SW480 (cell line): ENCODE data around the gene PLD6.

ENCODE experiments used
- DNase-seq: peaks from one replicate; pipeline ENCODE4 v3.0.0-alpha.2; 2016; ENCODE audit warnings: low spot score

PLD6 gene

DNA sequence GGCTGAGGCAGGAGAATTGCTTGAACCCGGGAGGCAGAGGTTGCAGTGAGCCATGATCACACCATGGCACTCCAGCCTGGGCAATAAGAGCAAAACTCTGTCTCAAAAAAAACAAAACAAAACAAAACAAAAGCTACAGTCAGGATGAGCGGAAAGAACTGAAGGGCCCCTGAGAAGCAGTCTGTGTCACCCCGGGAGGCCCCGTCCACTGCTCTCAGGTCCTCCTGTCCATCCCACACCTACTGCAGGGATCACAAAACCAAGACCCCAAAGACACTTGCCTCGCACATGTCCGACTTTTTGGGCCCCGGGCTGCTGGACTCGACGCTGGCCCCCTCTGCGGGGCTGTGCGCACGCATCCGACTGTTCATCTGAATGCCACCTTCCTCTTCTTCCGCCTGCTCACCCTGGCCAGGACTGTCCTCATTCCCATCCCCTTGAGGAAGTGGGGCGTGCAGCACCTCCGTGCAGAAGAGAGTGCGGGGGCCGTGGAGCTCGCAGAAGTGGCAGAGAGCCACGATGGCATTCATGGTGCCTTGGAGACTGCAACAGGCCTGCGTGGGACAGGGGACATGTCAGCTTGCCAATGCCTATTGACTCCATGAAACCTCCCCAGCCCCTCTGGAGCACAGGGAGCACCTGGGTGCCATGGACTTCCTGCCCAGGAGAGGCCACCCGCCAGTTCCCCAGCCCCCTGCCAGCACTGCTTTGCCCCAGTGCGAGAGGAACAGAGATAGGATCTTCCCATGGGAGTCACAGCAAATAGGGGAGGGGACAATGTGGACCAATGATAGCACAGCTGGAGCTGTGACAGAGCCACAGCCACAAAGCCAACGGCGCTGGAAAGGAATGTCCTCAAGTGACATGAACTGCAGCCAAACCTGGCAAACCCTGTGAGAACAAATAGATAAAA is 21.7 kb upstream of the PLD6 start:
- no peak for DNase-seq

DNA sequence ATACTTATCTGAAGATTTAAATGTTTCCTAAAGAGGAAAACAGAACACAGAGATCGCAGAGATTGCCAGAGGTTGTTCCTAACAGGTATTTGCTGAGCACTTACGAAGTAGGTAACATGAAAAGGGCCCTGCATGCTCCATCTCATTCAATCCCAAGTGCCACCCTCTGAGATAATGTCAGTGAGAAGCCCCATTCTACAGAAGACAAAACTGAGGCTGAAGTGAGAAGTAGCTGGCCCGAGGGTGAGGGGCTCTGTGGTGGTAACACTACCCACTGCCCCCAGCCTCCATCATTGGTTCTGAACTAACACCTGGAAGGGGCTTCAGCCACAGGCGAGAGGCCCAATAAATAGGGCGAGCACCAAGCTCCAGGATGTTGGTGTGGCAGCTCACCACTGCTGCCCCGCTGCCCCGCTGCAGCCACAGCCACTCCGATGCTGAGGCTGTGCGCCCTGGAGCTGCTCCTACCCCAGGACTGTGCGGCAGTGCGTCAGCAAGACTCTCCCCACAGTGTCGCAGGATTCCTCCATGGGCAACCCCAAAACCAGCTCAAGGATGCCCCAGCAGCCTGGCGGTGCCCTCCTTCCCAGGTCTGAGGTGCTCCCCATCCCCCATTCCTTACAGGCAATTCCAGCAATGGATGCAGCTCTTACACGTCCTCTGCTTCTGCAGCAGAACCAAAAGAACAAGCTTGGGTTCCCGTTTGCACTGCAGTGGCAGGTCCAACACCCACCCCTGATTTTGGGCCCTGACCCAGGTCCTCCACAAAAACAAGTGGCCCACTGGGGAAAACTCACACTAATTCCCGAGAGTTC is 20.5 kb upstream of the PLD6 start:
- no peak for DNase-seq

DNA sequence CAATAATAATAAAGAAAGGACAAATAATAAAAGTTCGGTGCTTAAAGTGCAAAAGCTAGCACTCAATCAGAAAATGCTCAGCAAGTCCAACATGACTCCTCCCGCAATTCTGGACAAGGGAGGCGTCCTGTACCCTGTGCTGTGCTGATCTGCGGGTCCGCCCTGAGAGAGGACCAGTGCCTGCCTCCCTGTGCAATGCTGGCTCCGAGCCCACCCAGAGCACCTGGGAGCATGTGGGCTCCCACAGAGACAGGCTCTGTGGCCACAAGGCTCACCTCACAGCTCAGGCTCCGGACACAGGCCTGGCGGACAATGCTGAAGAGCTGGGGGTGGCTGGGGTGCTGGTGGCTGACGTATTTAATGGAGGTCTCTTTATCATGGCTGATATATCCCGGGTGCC is 19.8 kb upstream of the PLD6 start:
- no peak for DNase-seq

DNA sequence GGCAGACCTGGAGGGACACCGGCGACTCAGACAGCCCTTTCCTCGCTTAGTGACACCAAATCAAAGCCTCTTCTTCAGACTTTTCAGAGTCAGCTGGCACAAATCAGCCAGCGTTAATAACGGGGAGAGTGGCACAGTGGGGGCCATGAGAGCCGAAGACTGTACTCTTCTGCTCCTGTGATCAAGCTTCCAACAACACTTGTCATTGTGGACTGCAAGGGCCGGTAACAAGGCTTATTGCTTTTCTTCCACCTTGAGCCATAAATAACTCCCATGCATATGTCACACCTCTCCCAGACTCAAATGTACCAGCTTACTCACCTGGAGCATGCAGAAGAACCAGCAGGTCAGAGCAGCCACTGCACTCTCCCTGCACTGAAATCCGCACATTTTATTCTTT is 18.0 kb upstream of the PLD6 start:
- no peak for DNase-seq

DNA sequence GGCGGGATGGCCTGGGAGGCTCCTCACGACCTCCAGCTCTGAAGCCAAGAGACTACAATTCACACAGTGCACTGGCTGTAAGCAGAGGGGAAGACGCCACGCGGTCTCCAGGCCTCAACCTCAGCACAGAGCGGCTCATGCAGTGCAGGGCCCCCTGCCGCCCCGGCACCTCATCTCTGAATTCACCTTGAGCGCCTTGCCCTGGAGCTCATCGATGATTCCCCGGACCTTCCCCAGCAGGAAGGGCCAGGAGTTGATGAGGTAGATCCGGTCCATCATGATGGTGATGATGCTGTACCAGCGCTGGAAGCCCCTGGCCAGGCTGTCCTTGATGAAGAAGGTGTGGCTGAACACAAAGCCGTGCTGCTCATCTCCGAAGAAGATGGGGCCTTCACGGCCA is 17.6 kb upstream of the PLD6 start:
- no peak for DNase-seq

DNA sequence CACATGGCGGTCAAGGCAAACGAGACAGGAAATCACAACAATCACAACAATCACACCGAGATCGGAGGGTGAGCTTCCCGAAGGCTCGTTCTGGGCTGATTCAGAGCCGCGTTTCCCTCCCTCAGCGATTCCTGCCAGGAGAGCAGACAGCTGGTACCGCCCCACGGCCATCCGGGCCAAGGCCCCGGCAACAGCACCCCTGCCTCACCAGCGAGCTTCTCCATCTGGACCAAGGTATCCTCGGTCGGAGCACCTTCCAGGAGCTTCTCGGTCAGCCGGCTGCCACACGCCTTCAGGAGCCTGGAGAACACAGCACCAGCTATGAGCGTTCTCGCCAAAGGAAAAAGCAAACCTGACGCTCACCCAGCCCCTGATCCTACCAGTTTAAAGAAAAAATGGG is 15.2 kb upstream of the PLD6 start:
- no peak for DNase-seq

DNA sequence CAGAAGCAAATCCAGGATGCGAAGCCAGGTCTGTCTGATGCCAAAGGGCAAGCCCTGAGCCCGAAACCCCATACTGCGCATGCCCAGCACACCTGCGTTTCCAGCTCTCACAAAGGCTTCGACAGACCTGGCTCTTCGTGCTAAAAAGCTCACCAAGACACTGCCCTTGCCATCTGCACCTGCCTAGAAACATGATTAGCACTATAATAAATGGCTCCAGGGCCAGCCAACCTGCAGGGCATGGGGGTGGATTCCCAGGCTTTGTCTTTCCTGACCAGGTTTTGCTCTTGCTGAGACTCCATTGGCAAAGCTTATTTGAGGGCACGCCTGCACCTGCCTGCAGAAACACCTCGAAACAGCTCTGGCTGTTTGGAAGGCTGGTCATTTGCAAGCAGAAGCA is 14.4 kb upstream of the PLD6 start:
- no peak for DNase-seq

DNA sequence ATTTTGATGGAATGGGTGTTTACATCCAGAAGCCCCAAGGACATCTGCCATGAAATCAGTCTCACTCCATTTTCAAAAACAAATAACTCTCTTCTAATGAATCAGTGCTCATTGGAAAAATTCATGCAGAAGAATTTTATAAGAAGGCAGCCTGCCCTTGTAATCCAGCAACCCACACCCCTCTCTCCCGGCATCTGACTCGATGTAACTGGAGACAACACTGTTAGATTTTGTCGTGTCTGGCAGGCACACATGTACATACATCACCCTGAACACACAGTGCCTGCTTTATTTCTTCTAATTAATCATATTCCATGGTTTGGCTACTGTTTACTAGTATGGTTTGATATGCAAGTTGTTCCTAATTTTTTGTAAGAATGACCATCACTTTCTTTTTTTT is 11.9 kb upstream of the PLD6 start:
- DNase-seq = no peak

DNA sequence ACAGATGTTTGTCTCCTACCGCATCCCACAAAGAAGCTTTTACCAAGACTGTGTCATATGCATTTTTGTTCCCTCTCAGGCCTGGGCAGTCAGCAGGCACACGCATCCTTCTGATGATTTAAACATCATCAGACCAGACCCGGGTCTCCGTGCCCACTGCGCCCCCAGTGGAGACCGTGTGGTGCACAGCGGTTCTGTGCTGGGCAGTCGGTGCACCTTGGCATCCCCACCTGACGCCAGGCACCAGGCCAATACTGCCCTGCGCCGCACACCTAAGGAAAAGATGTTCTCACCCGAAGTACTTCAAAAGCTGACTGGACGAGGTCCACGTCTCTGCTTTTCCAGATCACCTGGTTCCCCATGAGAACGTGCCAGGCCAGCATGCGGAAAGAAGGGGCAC is 10.6 kb upstream of the PLD6 start:
- no peak for DNase-seq

DNA sequence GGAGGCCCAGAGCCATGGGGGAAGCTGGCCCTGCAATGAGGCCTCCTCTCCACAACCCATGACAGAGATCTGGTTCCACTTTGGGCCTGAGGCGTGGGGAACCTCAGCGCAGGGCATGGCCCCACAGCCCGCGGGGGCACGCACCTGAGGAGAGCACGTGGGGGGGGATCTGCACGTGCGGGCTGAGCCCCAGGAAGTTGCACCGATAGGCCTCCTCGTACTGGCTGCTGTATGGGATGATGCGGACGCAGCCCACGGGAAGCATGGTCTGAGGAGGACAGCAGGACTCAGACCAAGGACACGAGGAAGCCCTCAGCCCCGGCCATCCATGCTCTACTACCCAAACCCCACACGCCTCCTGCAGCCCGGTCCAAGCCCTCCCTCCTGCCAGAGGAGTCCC is 10.1 kb upstream of the PLD6 start:
- no peak for DNase-seq

DNA sequence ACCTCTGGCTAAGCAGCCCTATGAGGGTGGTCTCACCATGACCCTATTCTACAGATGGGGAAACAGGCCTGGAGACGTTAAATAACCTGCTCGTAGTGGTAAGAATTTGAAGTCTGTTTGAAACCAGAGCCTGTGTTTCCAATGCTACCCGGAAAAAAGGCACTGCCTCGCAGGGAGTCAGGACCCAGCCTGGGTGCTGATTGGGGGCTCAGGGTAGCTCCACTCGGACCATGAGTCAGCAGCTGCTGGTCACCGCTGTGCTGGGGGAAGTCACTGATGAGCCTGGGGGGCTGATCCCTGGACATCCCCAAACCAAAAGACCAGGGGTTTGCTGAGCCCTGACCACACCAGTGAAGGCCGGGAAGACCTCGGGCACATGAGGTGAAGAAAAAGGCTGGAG is 9.4 kb upstream of the PLD6 start:
- DNase-seq = no peak

DNA sequence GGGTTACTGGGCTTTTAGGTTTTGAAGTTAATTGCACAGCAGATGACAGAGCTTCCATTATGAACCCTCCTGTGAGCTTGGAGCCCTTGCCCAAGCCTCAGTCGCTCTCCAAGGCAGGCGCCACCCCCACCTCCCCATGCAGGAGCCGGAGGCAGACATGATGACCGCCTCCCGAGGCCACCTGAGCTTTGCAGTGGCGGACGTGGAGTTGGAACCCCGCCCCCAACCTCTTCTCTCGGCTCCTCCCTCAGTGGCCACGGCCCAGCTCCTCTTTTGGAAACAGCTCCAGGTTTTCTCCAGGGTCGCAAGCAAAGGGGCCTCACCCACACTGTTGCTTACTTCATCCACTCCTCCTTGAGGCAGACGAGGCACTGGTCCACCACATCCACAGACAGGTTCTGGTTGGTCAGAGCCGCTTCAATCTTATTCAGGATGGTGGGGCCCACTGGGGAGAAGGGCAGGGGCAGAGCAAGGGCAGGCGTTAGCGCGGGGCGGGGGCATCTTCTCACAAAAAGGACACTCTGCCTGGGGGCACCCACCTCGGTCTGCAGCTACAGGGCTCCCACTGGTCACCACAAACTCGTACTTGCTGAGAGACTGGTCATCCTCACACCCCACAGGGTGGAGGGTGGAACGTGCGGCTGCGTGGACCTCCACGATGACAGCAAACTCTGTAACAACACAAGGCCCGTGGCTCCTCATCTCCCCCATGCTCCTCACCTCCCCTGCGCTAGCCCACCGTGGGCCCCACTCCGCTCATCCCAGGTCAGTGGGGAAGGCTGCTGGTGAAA is 8.7 kb upstream of the PLD6 start:
- no peak for DNase-seq

DNA sequence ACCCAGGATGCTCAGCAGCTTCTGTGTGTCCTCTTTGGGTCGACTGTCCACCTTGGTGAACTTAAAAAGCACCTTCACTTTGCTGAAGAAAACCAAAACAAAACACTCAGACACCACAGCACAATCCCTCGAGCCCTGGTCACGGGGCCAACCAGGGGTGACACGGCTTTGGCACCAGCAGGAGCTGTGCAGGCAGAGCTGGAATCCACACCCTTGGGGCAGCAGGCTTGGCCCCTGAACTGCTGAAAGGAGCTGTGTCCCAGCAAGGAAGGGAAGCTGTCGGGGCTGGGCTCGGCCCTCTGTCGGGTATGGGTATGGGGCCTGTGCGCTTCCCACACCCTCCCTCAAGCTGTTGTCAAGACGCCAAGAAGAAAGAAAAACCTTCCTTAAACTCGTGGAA is 7.6 kb upstream of the PLD6 start:
- DNase-seq = no peak

DNA sequence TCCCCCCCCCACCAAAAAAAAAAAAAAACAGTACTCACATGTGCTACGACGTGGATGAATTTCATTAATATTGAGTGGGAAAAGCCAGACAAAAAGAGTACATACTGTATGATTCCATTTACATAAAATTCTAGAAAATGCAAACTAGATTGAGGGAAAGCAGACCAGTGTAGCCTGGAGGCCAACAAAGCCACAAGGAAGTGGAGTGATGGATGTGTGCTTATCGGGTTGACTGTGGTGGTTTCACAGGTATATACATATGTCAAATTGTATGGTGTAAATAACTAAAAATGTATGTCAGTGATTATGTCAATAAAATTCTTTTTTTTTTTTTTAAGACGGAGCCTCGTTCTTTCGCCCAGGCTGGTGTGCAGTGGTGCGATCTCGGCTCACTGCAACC is 1.9 kb upstream of the PLD6 start:
- DNase-seq = no peak

DNA sequence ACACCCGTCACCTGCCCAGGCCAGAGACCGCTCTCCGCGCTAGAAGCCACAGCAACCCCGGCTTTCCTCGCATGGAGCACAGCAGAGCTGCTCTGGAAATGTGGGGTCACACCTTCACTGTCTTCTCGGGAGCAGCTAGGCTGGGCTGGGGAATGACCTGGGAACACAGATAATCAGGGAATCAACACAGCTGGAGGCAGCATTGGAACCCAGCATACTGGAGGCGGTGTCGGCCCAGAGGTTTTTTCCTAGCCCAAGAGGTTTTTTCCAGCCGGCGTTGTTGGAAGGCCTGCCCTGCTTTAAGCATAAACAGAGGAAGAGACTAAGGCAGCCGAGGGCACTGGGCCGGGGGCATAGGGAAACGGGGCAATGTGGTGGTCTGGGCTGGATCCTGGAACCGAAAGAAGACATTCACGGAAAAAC is 791 bp upstream of the PLD6 start:
- DNase-seq = no peak

DNA sequence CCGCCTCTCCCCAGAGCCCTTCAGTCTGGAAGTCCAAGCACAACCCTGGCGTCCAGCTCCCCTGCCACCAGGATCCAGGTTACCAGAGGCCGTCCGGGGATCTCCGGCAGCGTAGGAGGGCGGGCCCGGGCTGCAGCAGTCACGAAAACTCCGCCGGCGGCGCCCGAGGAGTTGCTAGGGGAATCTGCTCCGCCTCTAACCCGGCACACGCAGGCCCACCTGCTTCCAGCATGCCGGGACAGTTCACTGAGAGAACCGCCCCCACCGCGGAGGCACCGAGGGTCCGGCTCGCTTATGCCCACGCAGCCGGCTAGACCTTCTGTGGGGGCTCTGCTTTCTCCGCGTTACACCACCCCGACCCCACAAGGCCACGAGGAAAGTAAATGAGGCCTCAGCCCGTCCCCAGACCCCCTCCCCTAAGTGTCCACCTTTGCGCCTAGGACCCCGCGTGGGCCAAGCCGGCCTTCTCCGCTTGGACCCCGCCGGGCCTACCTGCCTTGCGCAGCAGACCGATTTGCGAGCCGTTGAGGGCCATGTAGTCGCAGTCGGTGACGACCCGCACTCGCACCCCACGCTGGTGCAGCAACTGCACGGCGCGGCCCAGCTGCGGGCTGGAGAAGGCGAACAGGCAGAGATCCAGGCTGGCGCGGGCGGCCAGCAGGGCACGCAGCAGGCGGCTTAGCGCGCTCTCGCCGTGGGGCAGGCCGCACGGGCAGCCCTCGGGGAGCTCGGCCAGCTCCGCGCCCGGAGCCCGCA is 587 bp downstream of the PLD6 start:
- DNase-seq = peak; percentile 69

DNA sequence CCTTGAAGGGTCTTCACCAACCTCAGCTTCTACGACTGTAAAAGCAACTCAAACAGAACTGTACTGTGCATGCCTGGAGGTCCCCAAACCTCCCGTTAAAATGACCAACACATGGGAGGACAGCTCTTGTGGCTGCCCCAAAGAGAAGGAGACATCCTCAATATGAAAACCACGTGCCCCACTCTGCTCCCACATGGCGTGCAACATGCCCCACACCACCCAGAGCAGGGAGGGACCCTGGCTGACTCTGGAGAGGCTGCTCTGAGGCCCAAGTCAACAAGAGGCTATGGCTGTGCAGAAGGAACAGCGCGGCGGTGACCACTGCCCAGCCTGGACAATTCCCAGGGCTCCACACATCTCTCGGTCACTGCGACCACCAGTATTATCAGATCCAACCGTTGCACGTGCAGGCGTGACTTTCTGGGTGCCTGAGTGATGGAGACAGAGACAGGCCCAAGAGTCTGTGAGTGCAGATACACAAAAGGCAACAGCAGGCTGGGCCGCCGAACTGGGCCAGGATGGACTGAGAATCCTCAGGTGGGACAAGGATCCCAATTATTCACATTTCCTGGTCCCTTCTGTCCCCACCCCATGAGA is 1.4 kb downstream of the PLD6 start:
- DNase-seq = no peak

DNA sequence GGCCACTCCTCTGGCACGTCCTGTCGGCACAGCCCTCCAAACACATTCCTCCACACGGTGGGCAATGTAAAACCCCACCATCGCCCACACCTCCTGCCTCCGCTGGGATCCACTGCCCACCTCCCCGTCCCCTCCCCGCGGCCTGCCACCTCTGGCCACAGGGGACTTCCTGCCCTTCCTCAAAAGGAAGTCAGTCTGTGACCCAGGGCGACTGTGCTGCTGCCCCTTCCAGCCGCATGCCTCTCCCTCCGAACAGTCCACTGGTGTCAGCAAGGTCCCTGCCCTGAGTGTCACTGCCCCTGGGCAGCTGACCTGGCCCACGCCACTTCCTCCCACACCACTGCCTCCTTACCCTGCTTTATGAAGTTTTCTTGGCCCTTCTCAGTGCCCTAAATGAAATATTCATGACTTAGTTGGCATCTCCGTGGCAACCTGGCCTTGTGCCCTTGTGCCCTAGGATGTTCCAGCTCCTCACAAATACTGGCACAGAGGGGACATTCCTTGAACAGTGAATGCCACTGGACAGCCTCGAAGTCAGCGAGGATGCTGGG is 2.0 kb downstream of the PLD6 start:
- DNase-seq = no peak

DNA sequence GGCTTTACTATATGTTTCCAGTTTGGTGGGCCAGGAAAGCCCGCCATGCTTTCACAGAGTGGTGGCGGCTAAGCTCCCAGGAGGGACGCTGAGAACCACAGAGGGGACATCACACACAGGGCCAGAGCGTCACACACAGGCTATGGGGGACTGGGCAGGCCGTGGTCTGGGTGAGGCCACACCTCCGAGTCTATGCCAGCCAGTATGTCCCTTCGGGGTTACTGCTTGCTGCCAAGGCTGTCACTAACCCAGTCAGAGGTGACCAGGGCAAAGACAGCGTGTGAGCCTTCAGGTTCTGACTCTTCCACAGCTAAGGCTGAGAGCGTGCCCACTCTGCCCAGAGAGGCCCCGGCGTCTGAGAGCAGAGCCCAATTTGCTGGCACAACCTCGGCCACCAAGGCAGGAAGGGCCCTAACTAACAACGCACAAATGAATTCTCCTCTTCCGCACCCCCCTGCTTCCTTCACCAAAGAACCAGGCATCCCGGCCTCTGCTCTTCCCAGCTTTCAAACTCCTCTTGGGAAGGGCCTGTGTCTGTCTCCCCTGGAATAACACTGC is 2.9 kb downstream of the PLD6 start:
- DNase-seq = no peak

DNA sequence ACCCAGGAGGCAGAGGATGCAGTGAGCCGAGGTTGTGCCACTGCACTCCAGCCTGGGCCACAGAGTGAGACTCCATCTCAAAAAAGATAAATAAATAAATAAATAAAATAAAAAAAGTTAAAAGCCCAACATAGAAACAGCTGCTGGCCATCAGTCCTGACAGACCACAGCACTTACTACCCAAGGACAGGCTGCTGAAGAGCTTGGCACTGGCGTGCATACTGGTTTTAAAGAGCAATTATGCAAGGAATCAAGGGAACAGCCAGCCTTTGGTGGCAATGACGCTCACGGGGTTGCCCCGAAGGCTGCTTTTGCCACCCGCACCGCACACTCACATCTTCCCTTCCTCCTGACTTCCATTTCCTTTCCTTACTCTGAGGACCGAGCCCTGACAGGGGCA is 4.2 kb downstream of the PLD6 start:
- DNase-seq = no peak

DNA sequence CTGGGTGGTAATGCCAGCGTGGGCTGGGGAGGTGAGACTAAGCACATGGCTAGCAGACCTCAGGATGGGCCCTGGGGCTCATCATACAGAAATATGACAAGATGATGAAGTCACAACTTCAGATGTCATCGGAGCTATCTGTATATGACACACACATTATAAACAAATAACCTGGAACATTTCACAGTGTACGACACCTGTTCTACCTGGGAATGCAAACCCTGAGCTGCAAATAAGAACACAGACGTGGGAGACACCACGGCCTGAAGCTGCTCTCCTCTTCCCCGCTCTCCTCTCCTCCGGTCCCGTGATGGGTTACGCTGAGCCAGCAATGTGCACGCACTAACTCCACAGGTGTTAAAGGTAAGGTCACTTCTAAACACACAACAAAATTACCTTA is 4.9 kb downstream of the PLD6 start:
- DNase-seq = no peak
